HCT116 (cell line): ENCODE data around the gene MAPK4. TPM values are rescaled to one million over a fixed set of nuclear protein-coding genes. Genes with fewer than 3 reads are reported as not detected.

Experiments used
- ATAC-seq: fragments of 200-7000 bp; cut with Tn5 transposase; 2 replicates; pipeline ENCODE4 v1.9.1; 2020; ENCODE audit warnings: mild to moderate bottlenecking, moderate library complexity
- BruUV-seq: library from RNA; stranded (reverse); fragments of 400-500 nt; replicated peaks from 2 replicates; lab custom pipeline; 2021; lab: Mats Ljungman, UMichigan
- CTCF ChIA-PET: fragments of 300-600 bp; sonication (Branson Sonifier 250); formaldehyde crosslinking; loops from one replicate; lab custom pipeline; 2021; ENCODE audit warnings: antibody characterized with exemption; lab: Charles Lee
- POLR2A ChIA-PET: fragments of 300-600, 350-600 bp; sonication (Branson Sonifier 250); formaldehyde crosslinking; loops from one replicate; lab custom pipeline; 2021; ENCODE audit warnings: antibody characterized with exemption; lab: Charles Lee
- RAD21 ChIA-PET, 2 experiments: fragments of 300-600 bp; sonication (Branson Sonifier 250); formaldehyde crosslinking; loops; one replicate each; lab custom pipeline; 2023; ENCODE audit warnings: low total read pairs in 2 of 2; ENCODE audit not compliant: uncharacterized antibody in 2 of 2, unreplicated experiment in 2 of 2, low non-redundant PET in 1 of 2; lab: Charles Lee
- DNase-seq: peaks from one replicate; pipeline ENCODE4 v3.0.0-alpha.2; 2010; ENCODE audit warnings: low read depth, low spot score
- H2AFZ ChIP-seq: fragments of 200-600 bp; shearing (Covaris generic), sonication (generic); 2 replicates; pipeline ENCODE4 v1.6.1; 2017; ENCODE audit warnings: low read depth, mixed run types, mixed read lengths, antibody characterized with exemption, low read length; ENCODE audit not compliant: poor library complexity, severe bottlenecking
- H3K27ac ChIP-seq: 2 replicates; pipeline ENCODE4 v1.5.1; 2012; ENCODE audit warnings: low read depth, low read length
- H3K27me3 ChIP-seq: fragments of 200-600 bp; sonication (generic); 2 replicates; pipeline ENCODE4 v1.6.1; 2016; ENCODE audit warnings: mixed run types, low read length, mixed read lengths; ENCODE audit not compliant: insufficient read depth
- H3K36me3 ChIP-seq, 2 experiments: fragments of 200-500 bp in 1 of 2; fragments of 200-600 bp in 1 of 2; sonication (Bioruptor generic) in 1 of 2; sonication (generic) in 1 of 2; 2 replicates each; pipeline versions ENCODE4 v1.5.1 to v1.6.1; 2014 to 2016; ENCODE audit warnings: low read length in 2 of 2, inconsistent platforms in 1 of 2, mixed read lengths in 1 of 2, mixed run types in 1 of 2; ENCODE audit not compliant: insufficient read depth in 2 of 2, control insufficient read depth in 1 of 2
- H3K4me1 ChIP-seq, 2 experiments: fragments of 200-600 bp in 1 of 2; sonication (generic) in 1 of 2; 2 replicates each; pipeline versions ENCODE4 v1.5.1 to v1.6.1; 2012 to 2017; ENCODE audit warnings: low read length in 2 of 2, inconsistent platforms in 1 of 2, mild to moderate bottlenecking in 1 of 2, mixed read lengths in 1 of 2, mixed run types in 1 of 2, moderate library complexity in 1 of 2; ENCODE audit not compliant: insufficient read depth in 2 of 2, control insufficient read depth in 1 of 2
- H3K4me2 ChIP-seq: fragments of 200-600 bp; sonication (generic); 2 replicates; pipeline ENCODE4 v1.6.1; 2017; ENCODE audit warnings: mixed run types, low read length, mixed read lengths
- H3K4me3 ChIP-seq, 2 experiments: fragments of 200-600 bp in 1 of 2; sonication (generic) in 1 of 2; replicated peaks in 1 of 2; 2 replicates each; pipeline ENCODE4 v1.5.1; 2011 to 2016; ENCODE audit warnings: low read length in 2 of 2, control low read depth in 1 of 2, low read depth in 1 of 2, mild to moderate bottlenecking in 1 of 2, mixed read lengths in 1 of 2, mixed run types in 1 of 2
- H3K79me2 ChIP-seq: fragments of 200-600 bp; sonication (generic); 2 replicates; pipeline ENCODE4 v1.6.1; 2017; ENCODE audit warnings: mild to moderate bottlenecking, mixed run types, low read length, moderate library complexity, mixed read lengths; ENCODE audit not compliant: insufficient read depth
- H3K9ac ChIP-seq: fragments of 200-600 bp; sonication (generic); 2 replicates; pipeline ENCODE4 v1.6.1; 2016; ENCODE audit warnings: low read length, mixed read lengths
- H3K9me2 ChIP-seq: fragments of 200-600 bp; sonication (generic), shearing (Covaris generic); 2 replicates; pipeline ENCODE4 v1.6.1; 2017; ENCODE audit warnings: mixed run types, mild to moderate bottlenecking, moderate library complexity; ENCODE audit not compliant: insufficient read depth
- H3K9me3 ChIP-seq, 2 experiments: fragments of 200-500 bp in 1 of 2; fragments of 200-600 bp in 1 of 2; sonication (Bioruptor generic) in 1 of 2; sonication (generic) in 1 of 2; 2 replicates each; pipeline ENCODE4 v1.6.1; 2014 to 2017; ENCODE audit warnings: low read length in 2 of 2, mixed read lengths in 2 of 2, inconsistent platforms in 1 of 2, low read depth in 1 of 2, mild to moderate bottlenecking in 1 of 2, mixed run types in 1 of 2, moderate library complexity in 1 of 2; ENCODE audit not compliant: control insufficient read depth in 1 of 2, insufficient read depth in 1 of 2
- H4K20me1 ChIP-seq: fragments of 200-600 bp; sonication (generic), shearing (Covaris generic); 2 replicates; pipeline ENCODE4 v1.6.1; 2017; ENCODE audit warnings: mixed run types, mild to moderate bottlenecking, moderate library complexity; ENCODE audit not compliant: insufficient read depth
- CEBPB ChIP-seq: IDR thresholded peaks from 2 replicates; pipeline ENCODE4 v1.6.1; 2012; ENCODE audit warnings: low read depth
- EGR1 ChIP-seq: IDR thresholded peaks from 2 replicates; pipeline ENCODE4 v1.6.1; 2012; ENCODE audit warnings: low read depth
- ELF1 ChIP-seq: IDR thresholded peaks from 2 replicates; pipeline ENCODE4 v1.6.1; 2012; ENCODE audit warnings: low read depth, borderline replicate concordance
- FOSL1 ChIP-seq: IDR thresholded peaks from 2 replicates; pipeline ENCODE4 v1.6.1; 2012; ENCODE audit warnings: low read depth
- POLR2AphosphoS5 ChIP-seq: IDR thresholded peaks from 2 replicates; pipeline ENCODE4 v1.6.1; 2011; ENCODE audit warnings: mild to moderate bottlenecking, low read depth, low read length, moderate library complexity
- RAD21 ChIP-seq: IDR thresholded peaks from 2 replicates; pipeline ENCODE4 v1.6.1; 2012; ENCODE audit warnings: low read depth, mild to moderate bottlenecking
- SIN3A ChIP-seq: IDR thresholded peaks from 2 replicates; pipeline ENCODE4 v1.6.1; 2012; ENCODE audit warnings: low read depth
- YY1 ChIP-seq: IDR thresholded peaks from 2 replicates; pipeline ENCODE4 v1.6.1; 2011; ENCODE audit warnings: low read length, low read depth, moderate library complexity, mild to moderate bottlenecking; ENCODE audit not compliant: insufficient replicate concordance; ENCODE audit errors: extremely low read depth
- ZFX ChIP-seq: fragments of 450-650 bp; IDR thresholded peaks from 2 replicates; pipeline ENCODE4 v1.6.1; 2017
- intact Hi-C: fragments of 100-400 bp; cut with micrococcal nuclease; formaldehyde crosslinking; loops from 2 replicates; pipeline ENCODE4 v1.10.0; 2022
- total RNA-seq: library from RNA; stranded (reverse); gene quantifications from one replicate; pipeline ENCODE4 v1.2.1, GENCODE V29; 2021; ENCODE audit not compliant: unreplicated experiment
- TF ChIP-seq, protein P1 (sequence below): IDR thresholded peaks from 2 replicates; pipeline ENCODE4 v1.6.1; 2012; ENCODE audit warnings: low read depth
- TF ChIP-seq, protein P2 (sequence below), 3 experiments: fragments of 200-600 bp in 1 of 3; sonication (generic) in 1 of 3; IDR thresholded peaks in 2 of 3; conservative IDR thresholded peaks in 1 of 3; 2 replicates each; pipeline ENCODE4 v1.5.1; 2012 to 2017; ENCODE audit warnings: low read depth in 2 of 3, low read length in 2 of 3, antibody characterized with exemption in 1 of 3, borderline replicate concordance in 1 of 3, control low read depth in 1 of 3, mild to moderate bottlenecking in 1 of 3, mixed read lengths in 1 of 3, mixed run types in 1 of 3, moderate library complexity in 1 of 3; ENCODE audit not compliant: insufficient read depth in 1 of 3

Gene MAPK4
- total RNA-seq, 1 experiment from 2014 or later: 0.89 TPM

DNA sequence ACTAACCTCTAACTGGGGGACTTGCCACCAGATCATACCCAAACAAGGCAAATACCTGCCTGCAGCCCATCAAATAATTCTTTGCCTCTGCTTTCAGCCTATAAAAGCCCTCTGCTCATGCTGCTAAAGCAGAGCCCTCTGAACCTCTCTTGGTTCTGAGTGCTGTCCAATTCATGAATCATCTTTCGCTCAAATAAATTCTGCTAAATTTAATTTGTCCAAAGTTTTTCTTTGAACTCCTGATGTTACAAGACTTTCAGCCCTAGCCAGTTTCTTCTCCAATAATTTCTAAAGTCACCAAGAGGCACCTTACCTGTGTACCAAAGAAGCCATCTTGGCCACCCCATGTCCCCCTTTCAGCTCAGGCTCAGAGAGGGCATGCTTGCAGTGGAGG, 188.0 kb downstream of the MAPK4 start:
- DNase-seq (no peak), ATAC-seq (peak; percentile 46; the same call in 1 of the 2 replicates)
- H3K4me3 ChIP-seq: no peak overlapping the region
- RAD21 ChIA-PET: no interaction called here
- BruUV-seq: no TSS peak
- peaks cover 7% of the 10 kb centered on the region; the same call in 1 of the 2 replicates for H3K27me3 ChIP-seq
- 0 out of 2 replicates have a peak overlapping the region, but pooled peaks have one; percentile 12 for H3K4me2 ChIP-seq
- no peak overlapping the region for H3K9ac ChIP-seq
- H3K79me2 ChIP-seq: no peaks in the 10 kb centered on the region
- no peaks in the 10 kb centered on the region for H4K20me1 ChIP-seq
- no peak overlapping the region for H2AFZ ChIP-seq
- no peaks in the 10 kb centered on the region for H3K36me3 ChIP-seq
- H3K27ac ChIP-seq: no peak overlapping the region
- no peaks in the 10 kb centered on the region for H3K9me2 ChIP-seq
- POLR2A ChIA-PET: no interaction called here
- TF ChIP-seq ELF1 (no peak), YY1 (no peak), SIN3A (no peak), ZFX (no peak), RAD21 (no peak), FOSL1 (no peak), CEBPB (no peak), POLR2AphosphoS5 (no peak), EGR1 (no peak)
- TF ChIP-seq, protein P1, sequence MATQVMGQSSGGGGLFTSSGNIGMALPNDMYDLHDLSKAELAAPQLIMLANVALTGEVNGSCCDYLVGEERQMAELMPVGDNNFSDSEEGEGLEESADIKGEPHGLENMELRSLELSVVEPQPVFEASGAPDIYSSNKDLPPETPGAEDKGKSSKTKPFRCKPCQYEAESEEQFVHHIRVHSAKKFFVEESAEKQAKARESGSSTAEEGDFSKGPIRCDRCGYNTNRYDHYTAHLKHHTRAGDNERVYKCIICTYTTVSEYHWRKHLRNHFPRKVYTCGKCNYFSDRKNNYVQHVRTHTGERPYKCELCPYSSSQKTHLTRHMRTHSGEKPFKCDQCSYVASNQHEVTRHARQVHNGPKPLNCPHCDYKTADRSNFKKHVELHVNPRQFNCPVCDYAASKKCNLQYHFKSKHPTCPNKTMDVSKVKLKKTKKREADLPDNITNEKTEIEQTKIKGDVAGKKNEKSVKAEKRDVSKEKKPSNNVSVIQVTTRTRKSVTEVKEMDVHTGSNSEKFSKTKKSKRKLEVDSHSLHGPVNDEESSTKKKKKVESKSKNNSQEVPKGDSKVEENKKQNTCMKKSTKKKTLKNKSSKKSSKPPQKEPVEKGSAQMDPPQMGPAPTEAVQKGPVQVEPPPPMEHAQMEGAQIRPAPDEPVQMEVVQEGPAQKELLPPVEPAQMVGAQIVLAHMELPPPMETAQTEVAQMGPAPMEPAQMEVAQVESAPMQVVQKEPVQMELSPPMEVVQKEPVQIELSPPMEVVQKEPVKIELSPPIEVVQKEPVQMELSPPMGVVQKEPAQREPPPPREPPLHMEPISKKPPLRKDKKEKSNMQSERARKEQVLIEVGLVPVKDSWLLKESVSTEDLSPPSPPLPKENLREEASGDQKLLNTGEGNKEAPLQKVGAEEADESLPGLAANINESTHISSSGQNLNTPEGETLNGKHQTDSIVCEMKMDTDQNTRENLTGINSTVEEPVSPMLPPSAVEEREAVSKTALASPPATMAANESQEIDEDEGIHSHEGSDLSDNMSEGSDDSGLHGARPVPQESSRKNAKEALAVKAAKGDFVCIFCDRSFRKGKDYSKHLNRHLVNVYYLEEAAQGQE: no peak
- TF ChIP-seq, protein P2, sequence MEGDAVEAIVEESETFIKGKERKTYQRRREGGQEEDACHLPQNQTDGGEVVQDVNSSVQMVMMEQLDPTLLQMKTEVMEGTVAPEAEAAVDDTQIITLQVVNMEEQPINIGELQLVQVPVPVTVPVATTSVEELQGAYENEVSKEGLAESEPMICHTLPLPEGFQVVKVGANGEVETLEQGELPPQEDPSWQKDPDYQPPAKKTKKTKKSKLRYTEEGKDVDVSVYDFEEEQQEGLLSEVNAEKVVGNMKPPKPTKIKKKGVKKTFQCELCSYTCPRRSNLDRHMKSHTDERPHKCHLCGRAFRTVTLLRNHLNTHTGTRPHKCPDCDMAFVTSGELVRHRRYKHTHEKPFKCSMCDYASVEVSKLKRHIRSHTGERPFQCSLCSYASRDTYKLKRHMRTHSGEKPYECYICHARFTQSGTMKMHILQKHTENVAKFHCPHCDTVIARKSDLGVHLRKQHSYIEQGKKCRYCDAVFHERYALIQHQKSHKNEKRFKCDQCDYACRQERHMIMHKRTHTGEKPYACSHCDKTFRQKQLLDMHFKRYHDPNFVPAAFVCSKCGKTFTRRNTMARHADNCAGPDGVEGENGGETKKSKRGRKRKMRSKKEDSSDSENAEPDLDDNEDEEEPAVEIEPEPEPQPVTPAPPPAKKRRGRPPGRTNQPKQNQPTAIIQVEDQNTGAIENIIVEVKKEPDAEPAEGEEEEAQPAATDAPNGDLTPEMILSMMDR (IDR thresholded peaks at IDR 0.05 in 2 of 3, conservative IDR thresholded peaks at IDR 0.05 in 1 of 3; ENCODE audit: borderline replicate concordance in 1 of 3, insufficient read depth in 1 of 3, low read depth in 2 of 3, low read length in 2 of 3): no peak
- H3K4me1 ChIP-seq: peaks cover 9 to 16% of the 10 kb centered on the region in 2 experiments; a peak in 3 of 4 replicates
- CTCF ChIA-PET: no interaction called here
- intact Hi-C loops: no loop called here
- no peaks in the 10 kb centered on the region for H3K9me3 ChIP-seq
